PFSK-1 (cell line): ENCODE measurements around the gene ZCCHC10.

Source experiments
- FOXP2 ChIP-seq: optimal IDR thresholded peaks from 2 replicates; pipeline ENCODE3; 2011; ENCODE audit warnings: borderline replicate concordance, control low read depth, inconsistent platforms; ENCODE audit not compliant: insufficient read depth; ENCODE audit errors: extremely low read length, extremely low read depth
- POLR2AphosphoS5 ChIP-seq: IDR thresholded peaks from 2 replicates; pipeline ENCODE4 v1.6.1; 2012; ENCODE audit warnings: low read depth, mild to moderate bottlenecking, control low read depth, low read length, moderate library complexity
- REST ChIP-seq, 2 experiments: IDR thresholded peaks; 2 replicates each; pipeline versions ENCODE4 v1.6.1 to v1.8.0; 2011 to 2012; ENCODE audit warnings: low read depth in 2 of 2, low read length in 2 of 2, control low read depth in 1 of 2, inconsistent platforms in 1 of 2, mild to moderate bottlenecking in 1 of 2, moderate library complexity in 1 of 2; ENCODE audit not compliant: insufficient read depth in 1 of 2
- SIN3A ChIP-seq: IDR thresholded peaks from 2 replicates; pipeline ENCODE4 v1.6.1; 2012; ENCODE audit warnings: mild to moderate bottlenecking, low read length, moderate library complexity, borderline replicate concordance; ENCODE audit not compliant: insufficient read depth
- TAF1 ChIP-seq: IDR thresholded peaks from 2 replicates; pipeline ENCODE4 v1.6.1; 2012; ENCODE audit warnings: low read length, control low read depth, borderline replicate concordance; ENCODE audit not compliant: insufficient read depth

The ZCCHC10 gene

GRCh38 chr5:133006653-133007052 is 19.7 kb downstream of the ZCCHC10 start:
- TF ChIP-seq REST (IDR thresholded peaks at IDR 0.05; ENCODE audit: insufficient read depth in 1 of 2, low read depth in 2 of 2, low read length in 2 of 2): no peak
- no peak for TF ChIP-seq FOXP2
- TF ChIP-seq TAF1: no peak

- no peak for TF ChIP-seq REST (IDR thresholded peaks at IDR 0.05; ENCODE audit: insufficient read depth in 1 of 2, low read depth in 2 of 2, low read length in 2 of 2)
- no peak for TF ChIP-seq FOXP2
- no peak for TF ChIP-seq TAF1
- TF ChIP-seq SIN3A: no peak
- no peak for TF ChIP-seq POLR2AphosphoS5
Observed at GRCh38 chr5:132999246-132999645, 27.1 kb downstream of the ZCCHC10 start.

GRCh38 chr5:132998556-132998955 is 27.8 kb downstream of the ZCCHC10 start:
- TF ChIP-seq POLR2AphosphoS5: no peak
- TF ChIP-seq TAF1: no peak
- TF ChIP-seq REST (IDR thresholded peaks at IDR 0.05; ENCODE audit: insufficient read depth in 1 of 2, low read depth in 2 of 2, low read length in 2 of 2): no peak
- no peak for TF ChIP-seq FOXP2
- no peak for TF ChIP-seq SIN3A

- TF ChIP-seq SIN3A: no peak
- TF ChIP-seq FOXP2: no peak
- no peak for TF ChIP-seq REST (IDR thresholded peaks at IDR 0.05; ENCODE audit: insufficient read depth in 1 of 2, low read depth in 2 of 2, low read length in 2 of 2)
- TF ChIP-seq TAF1: no peak
- no peak for TF ChIP-seq POLR2AphosphoS5
Observed at GRCh38 chr5:132996307-132996706, 30.0 kb downstream of the ZCCHC10 start.

GRCh38 chr5:132987531-132988408 is 38.6 kb downstream of the ZCCHC10 start:
- TF ChIP-seq TAF1 (no peak), SIN3A (no peak), POLR2AphosphoS5 (no peak), REST (IDR thresholded peaks at IDR 0.05; ENCODE audit: insufficient read depth in 1 of 2, low read depth in 2 of 2, low read length in 2 of 2) (no peak), FOXP2 (no peak)
